Globus pallidus (tissue), 1 donor: ENCODE measurements around the gene TRIM49.
"Not testable (repeated sequence)": the region's sequence is repeated elsewhere in the genome, so short reads cannot be mapped to it uniquely, and the experiment has no call there.

Experiments used
- DNase-seq: peaks from one replicate; pipeline ENCODE4 v3.0.0-alpha.2; 2015; ENCODE audit warnings: low spot score

TRIM49 gene

GRCh38 chr11:89808475-89808874, at the start of gene TRIM49:
Gene TRIM49, minus strand, starts transcription at chr11:89808575. Its CDS starts 4,106 bp downstream, at chr11:89804469.
- DNase-seq = not testable (repeated sequence)

DNA sequence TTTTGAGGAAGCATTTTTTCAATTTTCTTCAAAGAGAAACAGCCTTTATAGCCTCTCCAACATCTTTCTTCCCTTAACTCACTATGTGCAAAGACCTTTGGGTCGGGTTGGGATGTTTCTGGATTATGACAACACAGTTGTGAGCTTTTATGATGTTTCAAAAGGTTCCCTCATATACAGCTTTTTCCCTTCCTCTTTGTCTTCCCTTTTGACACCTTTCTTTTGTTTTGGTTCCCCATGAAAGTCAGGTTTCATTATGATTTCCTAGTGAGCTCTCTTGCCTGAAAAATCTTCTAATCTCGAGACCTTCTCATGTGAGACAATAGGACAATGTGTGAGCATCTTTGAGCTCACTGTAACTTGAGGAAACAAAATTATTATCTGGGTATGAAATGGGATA, 18.3 kb upstream of the TRIM49 start:
- not testable (repeated sequence) for DNase-seq

- not testable (repeated sequence) for DNase-seq
These were observed 11.6 kb upstream of the TRIM49 start for GRCh38 chr11:89820008-89820407.

- DNase-seq = not testable (repeated sequence)
These were observed 5.2 kb upstream of the TRIM49 start for GRCh38 chr11:89813535-89813934.

GRCh38 chr11:89787506-89788063, 20.8 kb downstream of the TRIM49 start:
- not testable (repeated sequence) for DNase-seq

DNA sequence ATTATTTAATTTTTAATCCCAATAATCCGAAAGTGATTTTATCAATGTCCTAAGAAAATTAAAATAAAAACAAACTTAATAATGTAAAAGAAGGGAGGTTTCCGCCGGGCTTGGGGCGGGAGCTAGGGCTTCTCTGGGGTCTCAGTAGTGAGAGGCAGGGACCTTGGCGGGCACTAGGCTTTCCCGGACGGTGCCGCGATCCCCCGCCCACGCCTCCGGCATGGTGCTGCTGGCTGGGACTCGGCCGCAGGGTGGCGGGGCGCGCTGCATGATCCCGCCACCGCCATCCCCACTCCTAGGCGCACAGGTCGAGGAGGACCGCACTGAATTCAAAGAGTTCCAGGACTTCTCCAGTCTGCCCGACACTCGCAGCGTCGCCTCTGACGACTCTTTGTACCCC, 22.6 kb downstream of the TRIM49 start:
- not testable (repeated sequence) for DNase-seq

GRCh38 chr11:89750822-89751221, 57.6 kb downstream of the TRIM49 start:
- not testable (repeated sequence) for DNase-seq
